Jurkat, Clone E6-1 (cell line): ENCODE data around the gene NUP214.
A peak's percentile ranks its signal among the peaks of the same experiment; 100 is the strongest.
"Not testable (repeated sequence)": the region's sequence is repeated elsewhere in the genome, so short reads cannot be mapped to it uniquely, and the experiment has no call there.

ENCODE experiments used
- DNase-seq: peaks from one replicate; pipeline ENCODE4 v3.0.0-alpha.2; 2011; ENCODE audit warnings: low read depth, low spot score
- H3K4me3 ChIP-seq: 2 replicates; pipeline ENCODE4 v1.5.1; 2011; ENCODE audit warnings: mild to moderate bottlenecking, low read length, control low read depth, moderate library complexity

NUP214 gene

DNA sequence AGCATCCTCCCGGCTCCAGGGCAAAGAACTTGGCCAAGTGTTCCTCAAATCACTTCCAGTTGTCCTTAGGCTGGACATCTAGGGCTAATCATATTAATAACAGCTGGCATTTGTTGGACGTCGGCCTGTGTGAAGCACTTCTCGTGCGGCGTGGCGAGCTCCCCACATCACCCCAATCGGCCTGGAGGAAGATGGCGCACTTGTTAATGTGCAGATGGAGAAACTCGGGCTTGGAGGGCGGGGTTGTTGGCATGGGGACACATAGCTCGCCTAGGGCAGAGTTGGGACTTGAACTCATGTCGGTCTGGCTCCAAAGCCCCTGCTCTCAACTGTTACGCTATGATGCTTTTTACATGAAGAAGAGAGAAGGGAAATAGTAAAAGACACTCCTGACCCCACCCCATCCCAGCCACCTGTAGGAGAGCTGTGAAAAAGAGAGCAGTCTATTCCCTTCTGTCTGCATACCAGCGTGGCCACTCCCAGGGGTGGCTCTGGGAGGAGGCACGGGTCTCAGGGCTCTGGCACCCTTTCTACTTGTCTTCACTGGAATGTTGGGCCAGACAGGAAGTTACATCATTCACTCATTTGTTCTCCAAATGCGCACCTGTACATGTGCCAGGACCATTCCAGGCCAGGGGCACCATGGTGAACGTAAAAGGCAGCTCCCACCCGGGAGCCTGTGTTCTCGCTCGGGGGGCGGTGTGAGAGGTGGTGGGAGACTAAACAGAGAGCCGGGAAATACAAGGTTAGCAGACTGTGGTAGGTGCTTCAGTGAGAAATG lies 12.8 kb upstream of the NUP214 start:
- no peak for DNase-seq
- no peak overlapping the region for H3K4me3 ChIP-seq

- no peak overlapping the region for H3K4me3 ChIP-seq
- no peak for DNase-seq
Observed at GRCh38 chr9:131113655-131114054, 11.7 kb upstream of the NUP214 start.

- DNase-seq: no peak
- H3K4me3 ChIP-seq: no peak overlapping the region
Observed at GRCh38 chr9:131114084-131114535, 11.3 kb upstream of the NUP214 start.

DNA sequence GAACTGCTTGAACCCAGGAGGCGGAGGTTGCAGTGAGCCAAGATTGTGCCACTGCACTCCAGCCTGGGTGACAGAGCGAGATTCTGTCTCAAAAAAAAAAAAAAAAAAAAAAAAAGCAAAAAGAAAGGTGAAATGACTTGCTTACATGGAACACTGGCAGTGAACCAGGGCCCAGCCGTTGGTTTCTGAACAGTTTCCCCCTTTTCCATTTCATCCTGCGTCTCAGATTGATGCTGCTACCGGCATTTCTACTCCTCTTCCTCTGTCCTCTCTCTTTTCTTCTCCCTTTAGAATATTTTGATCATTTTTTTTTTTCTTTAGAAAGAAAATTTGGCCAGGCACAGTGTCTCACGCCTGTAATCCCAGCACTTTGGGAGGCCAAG lies 10.0 kb upstream of the NUP214 start:
- H3K4me3 ChIP-seq, DNase-seq: not testable (repeated sequence)

GRCh38 chr9:131116281-131117120 lies 8.9 kb upstream of the NUP214 start:
- no peak for DNase-seq
- H3K4me3 ChIP-seq: no peak overlapping the region

GRCh38 chr9:131117121-131117761 lies 8.1 kb upstream of the NUP214 start:
- H3K4me3 ChIP-seq: no peak overlapping the region
- no peak for DNase-seq

GRCh38 chr9:131117762-131118145 lies 7.6 kb upstream of the NUP214 start:
- no peak overlapping the region for H3K4me3 ChIP-seq
- no peak for DNase-seq

- H3K4me3 ChIP-seq: no peak overlapping the region
- DNase-seq: no peak
Observed at GRCh38 chr9:131119600-131119999, 5.8 kb upstream of the NUP214 start.

GRCh38 chr9:131120620-131121228 lies 4.7 kb upstream of the NUP214 start:
- no peak for DNase-seq
- H3K4me3 ChIP-seq: no peak overlapping the region

DNA sequence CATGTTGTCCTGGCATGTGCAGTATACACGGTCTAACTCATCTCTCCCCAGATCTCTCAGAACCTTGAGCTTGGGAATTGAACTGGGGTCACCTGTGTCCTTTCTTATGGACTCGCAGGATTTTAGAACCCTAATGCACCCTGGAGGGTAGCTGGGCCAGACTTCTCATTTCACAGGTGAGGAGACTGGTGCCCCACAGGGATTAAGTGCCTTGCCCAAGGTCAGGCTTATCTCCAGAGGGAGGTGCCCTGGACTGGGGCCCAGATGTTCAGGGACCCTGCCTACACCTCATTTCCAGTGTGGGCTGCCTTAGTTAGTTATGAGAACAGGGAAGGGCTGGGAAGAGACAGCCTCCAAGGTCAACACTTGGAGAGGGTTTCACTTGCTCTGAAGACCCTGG lies 4.0 kb upstream of the NUP214 start:
- H3K4me3 ChIP-seq: no peak overlapping the region
- no peak for DNase-seq

DNA sequence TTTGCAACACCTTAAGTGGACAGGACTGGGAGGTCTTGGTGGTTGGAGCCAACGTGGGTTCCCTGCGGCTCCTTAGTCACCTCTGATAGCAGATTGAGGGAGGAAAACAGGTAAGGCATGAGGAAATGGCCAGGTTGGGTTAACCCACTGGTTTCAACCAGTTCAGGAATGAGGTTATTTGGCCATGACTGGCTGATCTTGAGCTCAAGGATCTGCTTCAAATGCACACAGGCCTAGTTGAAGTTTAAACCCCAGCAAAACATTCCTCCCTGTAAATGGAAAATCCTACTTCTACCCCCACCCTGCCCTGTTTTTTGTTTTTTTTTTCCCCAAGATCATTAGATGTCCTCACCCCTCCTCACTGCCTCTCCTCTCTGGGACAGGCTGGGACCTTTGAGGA lies 3.2 kb upstream of the NUP214 start:
- no peak for DNase-seq
- H3K4me3 ChIP-seq: no peak overlapping the region

GRCh38 chr9:131125038-131125287 lies 423 bp upstream of the NUP214 start:
- DNase-seq: no peak
- peak overlapping the region; percentile 83 for H3K4me3 ChIP-seq

DNA sequence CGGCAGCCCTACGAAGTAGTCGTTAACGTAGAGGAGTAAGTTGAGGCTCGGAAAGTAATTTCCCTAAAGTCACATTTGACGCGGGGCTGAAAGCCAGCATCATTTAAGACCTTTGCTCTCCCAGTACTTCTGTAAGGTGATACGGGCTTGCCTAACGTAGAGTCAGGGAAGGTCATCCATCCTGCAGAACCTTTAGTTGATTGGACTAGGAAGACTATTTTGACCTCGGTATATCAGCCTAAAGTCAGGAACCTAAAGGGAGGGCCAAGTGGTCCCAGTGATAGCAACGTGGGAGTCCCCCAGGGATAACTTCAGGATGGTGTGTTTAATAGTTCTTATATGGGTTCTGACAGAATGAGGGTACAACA lies 657 bp downstream of the NUP214 start:
- no peak for DNase-seq
- H3K4me3 ChIP-seq: peak overlapping the region; percentile 83

DNA sequence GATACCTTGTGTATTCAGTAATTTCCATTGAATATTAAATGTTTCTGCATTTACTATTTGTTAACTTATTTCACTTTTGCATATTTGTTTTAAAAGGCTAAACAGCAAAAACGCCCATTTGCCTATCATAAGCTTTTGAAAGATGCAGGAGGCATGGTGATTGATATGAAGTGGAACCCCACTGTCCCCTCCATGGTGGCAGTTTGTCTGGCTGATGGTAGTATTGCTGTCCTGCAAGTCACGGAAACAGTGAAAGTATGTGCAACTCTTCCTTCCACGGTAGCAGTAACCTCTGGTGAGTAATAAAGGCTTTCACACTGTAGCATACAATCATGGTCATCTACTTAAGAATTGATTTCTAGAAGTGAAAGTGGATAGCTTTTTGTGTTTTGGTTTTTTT lies 3.8 kb downstream of the NUP214 start:
- no peak for DNase-seq
- H3K4me3 ChIP-seq: no peak overlapping the region

- no peak overlapping the region for H3K4me3 ChIP-seq
- DNase-seq: no peak
Observed at GRCh38 chr9:131138676-131139075, 13.3 kb downstream of the NUP214 start.

DNA sequence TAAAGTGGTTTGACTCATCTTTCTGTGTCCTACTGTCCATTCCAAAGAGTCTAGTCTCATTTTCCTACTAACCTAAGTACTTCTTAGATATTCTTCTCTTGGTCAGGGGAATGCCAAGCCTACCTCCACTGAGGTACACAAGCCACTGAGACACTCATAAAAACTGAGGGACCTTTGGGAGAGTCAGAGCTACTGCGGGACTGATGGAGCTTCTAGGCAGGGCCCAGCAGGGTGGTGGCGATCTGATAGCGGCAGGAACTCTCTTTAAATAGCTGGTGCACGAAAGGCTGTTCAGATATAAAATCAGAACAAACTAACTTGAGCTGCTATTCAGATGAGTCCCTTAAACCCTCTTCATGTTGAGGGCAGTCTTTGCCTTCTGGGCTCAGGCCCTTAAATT lies 14.7 kb downstream of the NUP214 start:
- H3K4me3 ChIP-seq: no peak overlapping the region
- no peak for DNase-seq

DNA sequence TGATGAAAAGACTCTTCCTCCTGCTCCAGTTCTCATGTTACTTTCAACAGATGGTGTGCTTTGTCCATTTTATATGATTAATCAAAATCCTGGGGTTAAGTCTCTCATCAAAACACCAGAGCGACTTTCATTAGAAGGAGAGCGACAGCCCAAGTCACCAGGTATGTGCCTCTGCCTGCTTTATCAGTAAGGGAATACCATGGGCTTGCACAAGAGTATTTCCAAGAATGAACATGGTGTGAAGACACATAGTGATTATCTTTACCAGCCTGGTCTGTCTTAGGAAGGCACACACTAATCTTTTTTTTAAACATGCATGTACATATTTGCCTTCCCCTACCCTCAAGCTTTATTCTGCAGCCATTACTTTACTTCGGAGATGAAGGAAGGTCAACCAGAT lies 15.2 kb downstream of the NUP214 start:
- DNase-seq: no peak
- no peak overlapping the region for H3K4me3 ChIP-seq

- DNase-seq: no peak
- no peak overlapping the region for H3K4me3 ChIP-seq
Observed at GRCh38 chr9:131142160-131142559, 16.8 kb downstream of the NUP214 start.

- no peak for DNase-seq
- no peak overlapping the region for H3K4me3 ChIP-seq
Observed at GRCh38 chr9:131144201-131144600, 18.8 kb downstream of the NUP214 start.

DNA sequence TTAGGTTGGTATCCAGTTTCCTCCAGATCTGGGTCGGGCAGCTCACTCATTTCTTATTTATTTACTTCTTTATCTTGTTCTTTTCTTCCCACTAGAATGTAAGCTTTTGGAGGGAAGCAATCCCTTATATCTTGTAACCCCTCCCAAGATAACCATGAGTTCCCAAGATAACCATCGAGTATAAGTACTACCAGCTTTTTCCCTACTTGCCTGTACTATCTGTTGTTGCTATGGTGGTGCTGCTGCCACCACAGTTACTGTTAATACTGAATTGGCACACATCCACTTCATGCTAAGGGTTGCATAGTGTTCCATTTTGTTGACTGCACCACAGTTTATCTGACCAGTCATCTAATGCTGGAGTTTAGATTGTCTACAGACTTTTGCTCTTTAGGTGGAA lies 19.9 kb downstream of the NUP214 start:
- H3K4me3 ChIP-seq: no peak overlapping the region
- DNase-seq: no peak
